Ascending aorta (tissue), 2 donors: Measurements from ENCODE around the gene KMT5C. TPM values are rescaled to one million over a fixed set of nuclear protein-coding genes. Genes with fewer than 3 reads are reported as not detected.
A peak's percentile ranks its signal among the peaks of the same experiment; 100 is the strongest.

Experiments
- DNase-seq, 2 donors: peaks; one replicate each; pipeline ENCODE4 v3.0.0-alpha.2; 2019; ENCODE audit warnings: low spot score in 2 of 2
- H3K27ac ChIP-seq, 2 donors: fragments of 200-600 bp; sonication (generic); one replicate each; pipeline ENCODE4 v1.5.1; 2016 to 2017; ENCODE audit warnings: mild to moderate bottlenecking in 1 of 2
- H3K27me3 ChIP-seq: fragments of 200-600 bp; sonication (generic); one replicate; pipeline ENCODE4 v1.5.1; 2017
- H3K36me3 ChIP-seq, 2 donors: fragments of 200-600 bp; sonication (generic); one replicate each; pipeline ENCODE4 v1.5.1; 2016
- H3K4me1 ChIP-seq, 2 donors: fragments of 200-600 bp; sonication (generic); one replicate each; pipeline ENCODE4 v1.5.1; 2016 to 2017; ENCODE audit warnings: mild to moderate bottlenecking in 1 of 2
- H3K4me3 ChIP-seq, 2 donors: fragments of 200-600 bp; sonication (generic); one replicate each; pipeline ENCODE4 v1.5.1; 2016 to 2017; ENCODE audit warnings: mild to moderate bottlenecking in 1 of 2
- H3K9me3 ChIP-seq, 2 donors: fragments of 200-600 bp; sonication (generic); one replicate each; pipeline ENCODE4 v1.5.1; 2016
- intact Hi-C: fragments of 100-400 bp; cut with DNase I; formaldehyde crosslinking; loops from one replicate; pipeline ENCODE4 v1.15.1; 2023
- total RNA-seq: library from RNA; depleted of rRNA; stranded (reverse); fragments of >200 nt; gene quantifications from one replicate; pipeline ENCODE4 v1.1.0, GENCODE V29; 2016
- TF ChIP-seq, protein P1 (sequence below), 3 experiments: fragments of 200-600 bp in 2 of 3; fragments of 450-650 bp in 1 of 3; sonication (generic) in 2 of 3; IDR thresholded peaks; one replicate each; pipeline ENCODE4 v1.5.1; 2016 to 2019; ENCODE audit warnings: antibody characterized with exemption in 3 of 3, mild to moderate bottlenecking in 1 of 3, moderate library complexity in 1 of 3

The KMT5C gene
- 21.7 TPM for total RNA-seq

DNA sequence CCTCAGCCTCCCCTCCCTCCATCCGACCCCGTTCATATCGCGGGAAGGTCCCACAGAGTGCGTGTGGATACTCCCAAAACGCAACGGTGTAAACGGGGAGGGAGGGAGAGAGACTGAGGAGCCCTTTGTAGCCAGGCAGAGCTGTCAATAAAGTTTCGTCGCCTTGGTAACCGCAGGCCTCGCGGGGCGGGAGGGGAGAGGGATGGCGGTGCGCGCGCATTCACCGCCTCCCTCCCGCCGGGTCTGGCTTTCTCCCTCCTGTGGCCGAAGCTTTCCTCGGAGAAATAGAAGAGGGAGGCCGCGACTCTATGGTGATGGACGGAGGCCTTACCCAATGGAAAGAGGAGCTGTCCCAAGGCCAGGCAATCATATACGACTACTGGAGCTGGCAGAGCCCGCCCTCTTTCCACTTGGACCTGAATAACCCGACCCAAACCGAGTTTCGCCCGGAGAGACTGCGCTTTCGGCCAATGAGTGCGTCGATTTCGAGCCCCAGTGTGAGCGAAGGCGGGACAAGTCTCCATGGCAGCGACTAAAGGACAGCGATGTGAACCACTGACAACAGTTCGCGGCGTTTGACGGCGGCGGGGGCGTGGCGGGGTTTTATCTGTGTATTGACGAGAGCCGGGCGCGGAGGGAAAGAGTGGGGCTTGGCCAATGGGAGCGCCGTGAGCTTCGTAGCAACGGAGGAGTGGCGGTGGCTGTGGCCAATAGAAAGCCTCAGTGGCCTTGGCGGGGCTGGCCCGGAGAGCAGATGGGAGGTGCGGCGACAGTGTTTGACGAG lies at the start of gene KMT5C:
Gene KMT5C, plus strand, starts transcription at position 772 of the 784 bp plus-strand sequence. CDS start 2,061 bp downstream, outside the sequence.
- Histone ChIP-seq H3K36me3 (peaks cover 12 to 13% of the 10 kb centered on the region in 2 donors), H3K9me3 (no peaks in the 10 kb centered on the region), H3K4me3 (peak within 1 kb of the TSS; percentile 82 to 84), H3K27ac (peak within 1 kb of the TSS; percentile 72 to 89), H3K27me3 (no peaks in the 10 kb centered on the region), H3K4me1 (peaks cover 5 to 17% of the 10 kb centered on the region in 2 donors)
- intact Hi-C loops = loop anchor here (1.0 to 5.0 kb wide), 9 partner anchors 38 to 260 kb away; partner anchors contain the start of genes FIZ1, HSPBP1, PPP1R12C and PPP6R1
- DNase-seq = peak; percentile 100
- TF ChIP-seq, protein P1, sequence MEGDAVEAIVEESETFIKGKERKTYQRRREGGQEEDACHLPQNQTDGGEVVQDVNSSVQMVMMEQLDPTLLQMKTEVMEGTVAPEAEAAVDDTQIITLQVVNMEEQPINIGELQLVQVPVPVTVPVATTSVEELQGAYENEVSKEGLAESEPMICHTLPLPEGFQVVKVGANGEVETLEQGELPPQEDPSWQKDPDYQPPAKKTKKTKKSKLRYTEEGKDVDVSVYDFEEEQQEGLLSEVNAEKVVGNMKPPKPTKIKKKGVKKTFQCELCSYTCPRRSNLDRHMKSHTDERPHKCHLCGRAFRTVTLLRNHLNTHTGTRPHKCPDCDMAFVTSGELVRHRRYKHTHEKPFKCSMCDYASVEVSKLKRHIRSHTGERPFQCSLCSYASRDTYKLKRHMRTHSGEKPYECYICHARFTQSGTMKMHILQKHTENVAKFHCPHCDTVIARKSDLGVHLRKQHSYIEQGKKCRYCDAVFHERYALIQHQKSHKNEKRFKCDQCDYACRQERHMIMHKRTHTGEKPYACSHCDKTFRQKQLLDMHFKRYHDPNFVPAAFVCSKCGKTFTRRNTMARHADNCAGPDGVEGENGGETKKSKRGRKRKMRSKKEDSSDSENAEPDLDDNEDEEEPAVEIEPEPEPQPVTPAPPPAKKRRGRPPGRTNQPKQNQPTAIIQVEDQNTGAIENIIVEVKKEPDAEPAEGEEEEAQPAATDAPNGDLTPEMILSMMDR (IDR thresholded peaks at IDR 0.05) = peak; percentile 33 to 50 (median 47)

- DNase-seq = no peak
- Histone ChIP-seq H3K4me3 (no peak overlapping the region), H3K27ac (no peak overlapping the region), H3K36me3 (peaks cover 4 to 24% of the 10 kb centered on the region in 2 donors), H3K27me3 (no peaks in the 10 kb centered on the region), H3K4me1 (peaks cover 0 to 7% of the 10 kb centered on the region in 2 donors), H3K9me3 (no peaks in the 10 kb centered on the region)
- TF ChIP-seq, protein P1 (IDR thresholded peaks at IDR 0.05) = no peak
- intact Hi-C loops = no loop called here
Measured at GRCh38 chr19:55297267-55297666, 42.4 kb upstream of the KMT5C start.

- intact Hi-C loops = loop anchor here (2.0 to 5.0 kb wide), 3 partner anchors 39 to 202 kb away; partner anchors contain the start of genes KMT5C, RPL28 and TMEM238
- Histone ChIP-seq H3K4me1 (peaks cover 0 to 7% of the 10 kb centered on the region in 2 donors), H3K36me3 (peaks cover 6 to 16% of the 10 kb centered on the region in 2 donors)
Measured at GRCh38 chr19:55299991-55300390, 39.7 kb upstream of the KMT5C start.

GRCh38 chr19:55300886-55301458 lies 38.7 kb upstream of the KMT5C start:
- H3K27ac ChIP-seq = no peak overlapping the region
- peaks cover 3 to 13% of the 10 kb centered on the region in 2 donors for H3K36me3 ChIP-seq
- DNase-seq = no peak
- H3K4me3 ChIP-seq = peak overlapping the region in 1 of 2 donors; percentile 52
- peaks cover 0 to 7% of the 10 kb centered on the region in 2 donors for H3K4me1 ChIP-seq
- H3K27me3 ChIP-seq = no peaks in the 10 kb centered on the region
- H3K9me3 ChIP-seq = no peaks in the 10 kb centered on the region
- TF ChIP-seq, protein P1 (IDR thresholded peaks at IDR 0.05) = no peak
- intact Hi-C loops = loop anchor here (2.0 to 5.0 kb wide), 3 partner anchors 38 to 201 kb away; partner anchors contain the start of genes KMT5C, RPL28 and TMEM238

More at GRCh38 chr19:55299991-55300390, 39.7 kb upstream of the KMT5C start:
- TF ChIP-seq, protein P1 (IDR thresholded peaks at IDR 0.05) = no peak
- Histone ChIP-seq H3K27me3 (no peaks in the 10 kb centered on the region), H3K27ac (no peak overlapping the region), H3K4me3 (no peak overlapping the region), H3K9me3 (no peaks in the 10 kb centered on the region)
- no peak for DNase-seq

GRCh38 chr19:55301459-55302317 lies 38.0 kb upstream of the KMT5C start:
- peaks cover 8 to 15% of the 10 kb centered on the region in 2 donors for H3K36me3 ChIP-seq
- H3K27ac ChIP-seq = no peak overlapping the region
- TF ChIP-seq, protein P1 (IDR thresholded peaks at IDR 0.05) = peak; percentile 87 to 97 (median 94)
- peak; percentile 36 to 88 for DNase-seq
- H3K4me1 ChIP-seq = peaks cover 0 to 7% of the 10 kb centered on the region in 2 donors
- peak overlapping the region; percentile 39 to 52 for H3K4me3 ChIP-seq
- intact Hi-C loops = loop anchor here (2.0 to 5.0 kb wide), 3 partner anchors 37 to 201 kb away; partner anchors contain the start of genes KMT5C, RPL28 and TMEM238
- H3K9me3 ChIP-seq = no peaks in the 10 kb centered on the region
- H3K27me3 ChIP-seq = no peaks in the 10 kb centered on the region
